Activated T-cell treated with anti-CD3 and anti-CD28 coated beads for 48 hours (primary cell): ENCODE results near the gene FIS1.
A peak's percentile ranks its signal among the peaks of the same experiment; 100 is the strongest.

Source experiments
- DNase-seq: peaks from one replicate; pipeline ENCODE4 v3.0.0-alpha.2; 2020; ENCODE audit warnings: low read depth

FIS1 gene

DNA sequence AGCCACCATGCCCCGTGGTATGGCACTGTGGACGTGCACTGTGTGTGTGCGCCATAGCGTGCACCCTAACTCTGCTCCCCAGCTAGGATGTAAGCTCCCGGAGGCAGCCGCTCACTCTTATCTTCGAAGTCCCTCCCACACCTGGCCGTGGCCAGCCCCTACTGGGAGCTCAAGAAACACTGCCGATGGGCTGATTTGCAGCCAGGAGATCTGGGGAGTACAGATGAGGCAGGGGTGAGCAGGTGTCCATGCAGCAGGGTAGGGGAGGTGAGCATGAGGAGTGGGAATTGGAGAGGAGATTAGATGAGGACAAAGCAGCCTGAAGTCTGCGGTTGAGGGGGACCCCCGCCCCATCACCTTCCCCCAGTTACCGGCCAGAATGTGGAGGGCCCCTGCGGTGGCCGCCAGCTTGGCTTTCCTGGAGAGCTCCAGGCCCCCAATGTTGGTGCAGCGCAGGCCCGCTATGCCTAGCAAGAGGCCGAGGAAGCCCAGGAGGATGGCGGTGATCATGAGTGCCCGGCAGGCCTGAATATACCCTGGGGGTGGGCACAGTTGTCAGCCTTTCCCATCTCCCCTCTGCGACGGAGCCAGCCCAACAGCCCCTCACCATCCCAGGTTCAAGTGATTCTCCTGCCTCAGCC lies 10.9 kb downstream of the FIS1 start:
- DNase-seq = no peak

DNA sequence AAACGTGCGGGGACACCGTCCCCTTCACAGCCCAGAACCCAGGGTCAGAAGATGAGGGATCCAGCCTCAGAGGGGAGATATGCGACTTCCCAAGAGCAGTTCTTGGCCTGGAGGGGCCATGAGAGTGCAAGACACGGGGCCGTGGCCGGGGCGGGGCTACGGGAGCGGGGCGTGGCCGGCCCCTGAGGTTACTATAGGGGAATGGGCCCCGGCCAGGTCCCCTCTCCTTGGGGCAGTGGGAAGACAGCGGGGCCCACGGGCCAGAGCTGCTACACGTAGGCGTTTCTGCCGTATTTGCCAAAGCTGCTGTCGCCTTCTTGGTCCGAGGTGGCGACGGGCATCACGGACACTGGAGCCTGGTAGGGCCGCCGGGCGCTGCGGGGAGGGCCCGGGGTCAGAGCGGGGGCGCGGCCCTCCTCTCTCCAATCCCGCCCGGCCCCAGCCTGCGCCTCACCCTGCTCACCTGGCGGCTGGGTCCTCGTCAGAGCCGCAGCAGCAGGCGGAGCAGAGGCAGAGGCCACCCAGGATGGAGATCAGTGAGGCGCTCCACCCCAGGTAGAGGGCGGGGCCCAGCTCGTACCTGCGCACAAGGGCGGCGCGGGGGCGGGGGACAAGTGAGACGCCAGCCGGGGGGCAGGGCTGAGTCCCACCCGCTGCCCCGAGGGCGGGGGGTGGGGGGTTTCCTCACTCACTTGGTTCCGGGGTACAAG lies 12.6 kb downstream of the FIS1 start:
- no peak for DNase-seq

DNA sequence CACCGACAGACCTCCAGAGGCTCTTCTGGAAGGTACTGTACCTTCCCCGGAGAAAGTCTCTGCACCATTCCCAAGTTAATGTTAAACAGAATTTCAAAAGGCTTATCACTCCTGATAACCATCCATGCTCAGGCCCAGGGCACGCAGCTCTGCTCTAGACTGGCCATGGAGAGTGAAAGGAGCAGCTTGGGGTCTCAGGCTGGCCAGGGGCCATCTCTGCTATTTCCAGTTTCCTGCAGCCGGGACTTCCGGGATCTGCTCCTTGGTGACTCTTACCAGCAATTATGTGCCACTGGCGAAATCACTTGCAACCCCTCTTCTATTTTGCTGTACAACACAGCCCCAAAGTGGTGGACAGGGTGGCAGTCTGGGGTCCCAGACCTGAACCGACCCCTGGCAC lies 13.2 kb downstream of the FIS1 start:
- DNase-seq = no peak

DNA sequence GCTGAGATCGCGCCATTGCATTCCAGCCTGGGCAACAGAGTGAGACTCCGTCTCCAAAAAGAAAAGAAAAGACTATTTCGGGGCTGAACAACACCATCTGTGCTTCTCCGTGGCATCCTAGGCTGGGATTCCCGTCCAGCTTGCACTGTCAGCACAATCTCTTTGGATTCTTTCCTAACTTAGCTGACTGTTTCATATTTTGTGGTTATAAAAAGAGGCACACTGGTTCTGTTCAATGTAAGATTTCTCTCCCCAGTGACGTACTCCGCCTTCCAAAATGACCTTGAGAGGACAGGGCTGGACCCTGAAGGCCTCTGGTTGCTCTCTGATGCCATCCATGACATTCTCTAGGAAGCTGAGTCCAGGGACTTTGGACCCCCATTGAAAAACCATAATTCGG lies 18.2 kb downstream of the FIS1 start:
- no peak for DNase-seq

DNA sequence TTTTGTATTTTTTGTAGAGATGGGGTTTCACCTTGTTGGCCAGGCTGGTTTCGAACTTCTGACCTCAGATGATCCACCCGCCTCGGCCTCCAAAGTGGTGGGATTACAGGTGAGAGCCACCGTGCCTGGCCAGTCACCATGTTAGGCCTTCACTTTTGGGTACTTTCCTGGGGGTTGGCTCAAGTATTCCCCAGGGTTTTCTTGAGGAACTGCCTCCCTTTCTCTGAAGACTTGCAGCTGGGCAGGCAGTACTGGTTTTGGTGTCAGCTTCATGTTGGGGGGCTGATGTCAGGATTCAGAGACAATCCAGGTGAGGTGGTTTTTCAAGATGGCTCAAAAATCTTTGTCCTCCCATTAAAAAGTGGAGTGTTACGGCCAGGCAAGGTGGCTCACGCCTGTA lies 19.2 kb downstream of the FIS1 start:
- DNase-seq = no peak

DNA sequence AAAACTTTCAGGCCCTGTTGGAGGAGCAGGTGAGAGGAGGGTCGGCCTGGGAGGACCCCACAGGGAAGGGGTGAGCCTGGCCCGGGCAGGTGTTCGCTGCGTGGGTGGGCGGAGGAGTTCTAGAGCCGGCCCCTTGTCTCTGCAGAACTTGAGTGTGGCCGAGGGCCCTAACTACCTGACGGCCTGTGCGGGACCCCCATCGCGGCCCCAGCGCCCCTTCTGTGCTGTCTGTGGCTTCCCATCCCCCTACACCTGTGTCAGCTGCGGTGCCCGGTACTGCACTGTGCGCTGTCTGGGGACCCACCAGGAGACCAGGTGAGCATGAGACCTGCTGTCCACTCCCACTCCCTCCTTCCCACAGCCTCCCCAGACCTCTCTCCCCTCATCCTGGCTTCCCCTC lies 21.4 kb downstream of the FIS1 start:
- DNase-seq = no peak

DNA sequence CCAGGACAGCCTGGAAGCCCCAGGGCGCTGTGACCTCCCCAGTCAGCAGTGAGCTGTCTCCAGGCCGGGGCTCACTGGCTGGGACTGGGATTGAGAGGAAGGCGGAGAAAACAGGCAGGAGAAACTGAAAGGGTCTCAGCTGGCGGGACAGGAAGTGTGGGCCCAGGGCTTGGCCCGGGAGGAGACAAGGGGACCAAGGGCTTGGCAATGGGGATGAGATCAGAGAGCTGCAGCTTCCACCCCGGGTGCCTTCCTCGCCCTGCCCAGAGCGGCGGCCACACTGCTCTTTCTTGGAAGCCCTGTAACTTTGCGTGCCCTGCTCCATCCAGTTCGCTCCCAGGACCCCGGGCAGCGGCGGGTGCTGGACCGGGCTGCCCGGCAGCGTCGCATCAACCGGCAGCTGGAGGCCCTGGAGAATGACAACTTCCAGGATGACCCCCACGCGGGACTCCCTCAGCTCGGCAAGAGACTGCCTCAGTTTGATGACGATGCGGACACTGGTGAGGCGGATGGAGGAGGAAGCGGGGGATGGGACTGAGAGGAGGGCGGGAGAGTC lies 22.5 kb downstream of the FIS1 start:
- DNase-seq = no peak

DNA sequence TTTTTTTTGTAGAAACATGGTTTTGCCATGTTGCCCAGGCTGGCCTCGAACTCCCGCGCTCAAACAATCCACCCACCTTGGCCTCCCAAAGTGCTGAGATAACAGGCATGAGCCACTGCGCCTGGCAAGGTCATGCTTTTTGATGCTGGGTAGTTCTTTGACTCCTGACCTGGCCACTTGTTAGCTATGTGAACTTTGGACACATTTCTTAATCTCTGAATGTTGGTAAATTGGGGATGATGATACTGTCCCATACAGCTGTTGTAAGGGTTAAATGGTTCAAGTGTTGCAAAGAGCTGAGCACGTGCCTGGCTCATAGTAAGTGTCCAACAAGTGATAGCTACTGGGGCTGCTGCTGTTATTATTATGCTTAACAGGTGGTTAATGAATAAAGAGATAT lies 24.6 kb downstream of the FIS1 start:
- no peak for DNase-seq

DNA sequence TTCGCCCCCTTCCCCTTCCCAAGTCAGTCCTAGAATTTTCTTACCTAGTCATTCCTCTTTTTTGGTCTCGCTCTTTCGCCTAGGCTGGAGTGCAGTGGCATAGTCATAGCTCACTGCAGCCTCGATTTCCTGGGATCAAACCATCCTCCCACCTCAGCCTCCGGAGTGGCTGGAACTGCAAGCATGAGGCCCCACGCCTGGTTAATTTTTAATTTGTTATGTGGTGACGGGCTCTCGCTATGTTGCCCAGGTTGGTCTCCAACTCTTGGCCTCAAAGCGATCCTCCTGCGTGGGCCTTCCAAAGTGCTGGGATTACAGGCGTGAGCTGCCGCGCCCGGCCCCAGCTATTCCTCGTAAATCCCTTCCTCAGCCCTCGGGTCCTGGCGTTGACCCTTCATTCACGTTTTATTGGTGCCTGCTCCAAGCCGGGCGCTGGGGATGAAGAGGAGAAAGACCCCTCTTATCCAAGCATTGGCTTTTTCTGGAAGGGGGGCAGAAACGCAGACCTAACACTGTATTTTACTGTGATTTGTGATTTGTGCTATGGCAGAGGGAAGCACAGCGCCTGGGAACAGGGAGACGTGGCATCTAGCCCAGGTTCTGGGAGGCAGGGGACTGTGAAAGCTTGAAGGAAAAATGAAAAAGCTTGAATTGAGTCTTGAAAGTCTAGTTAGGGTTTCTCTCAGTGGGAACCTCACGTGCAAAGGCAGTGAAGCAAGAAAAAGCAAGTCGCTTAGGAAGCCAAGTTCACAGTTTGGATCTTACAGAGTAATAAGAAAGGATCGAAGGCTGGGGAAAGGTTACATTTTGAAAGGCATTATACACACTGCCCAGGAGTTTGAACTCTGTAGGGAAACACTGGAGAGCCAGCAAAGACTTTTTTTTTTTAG lies 26.4 kb downstream of the FIS1 start:
- no peak for DNase-seq

DNA sequence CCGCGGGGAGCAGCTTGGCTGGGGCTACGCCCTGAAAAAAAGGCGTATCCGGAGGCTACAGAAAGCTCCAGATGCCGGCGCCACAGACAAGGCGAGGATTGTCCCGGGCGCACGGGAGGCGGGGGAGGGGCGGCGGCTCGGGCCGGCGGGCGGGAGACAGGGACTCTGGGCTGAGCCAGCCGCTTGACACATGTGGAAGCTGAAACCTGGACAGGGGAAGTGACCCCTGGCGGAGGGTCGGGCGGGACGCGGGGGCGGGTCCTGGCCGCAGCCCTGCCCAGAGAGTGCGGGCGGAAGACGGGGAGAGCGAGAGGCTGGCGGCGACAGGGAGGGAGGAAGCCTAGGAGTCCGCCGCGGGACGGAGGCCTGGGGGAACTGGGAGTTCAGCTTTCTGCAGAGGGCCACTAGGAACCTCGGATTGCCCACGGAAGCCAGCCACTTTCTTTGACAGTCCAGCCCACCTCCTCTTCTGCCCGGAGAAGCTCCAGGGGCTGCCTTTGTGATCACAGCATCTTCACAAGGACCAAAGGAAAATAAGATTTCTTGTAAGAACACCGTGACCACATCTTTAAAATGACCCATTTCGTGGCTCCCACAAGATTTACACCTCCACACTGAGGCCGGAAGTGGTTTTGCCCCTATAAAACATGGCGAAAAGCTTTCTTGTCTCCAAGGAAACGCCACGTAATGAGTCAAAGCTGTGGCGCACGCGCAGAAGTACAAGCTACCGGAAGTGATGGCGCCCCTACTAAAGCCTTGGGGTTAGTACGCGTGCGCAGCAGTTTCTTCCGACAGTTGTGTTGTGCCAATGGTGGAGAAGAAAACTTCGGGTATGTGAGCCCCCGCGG lies 27.3 kb downstream of the FIS1 start, which contains the start of the genes PLOD3 and ZNHIT1:
Gene PLOD3 (minus strand): TSS at position 194 of the 848 bp plus-strand sequence. CDS start 307 bp downstream, outside the sequence.
Gene ZNHIT1 (plus strand): TSS at position 778 of the 848 bp plus-strand sequence. CDS start 31 bp downstream, at position 809.
- DNase-seq = peak; percentile 88

DNA sequence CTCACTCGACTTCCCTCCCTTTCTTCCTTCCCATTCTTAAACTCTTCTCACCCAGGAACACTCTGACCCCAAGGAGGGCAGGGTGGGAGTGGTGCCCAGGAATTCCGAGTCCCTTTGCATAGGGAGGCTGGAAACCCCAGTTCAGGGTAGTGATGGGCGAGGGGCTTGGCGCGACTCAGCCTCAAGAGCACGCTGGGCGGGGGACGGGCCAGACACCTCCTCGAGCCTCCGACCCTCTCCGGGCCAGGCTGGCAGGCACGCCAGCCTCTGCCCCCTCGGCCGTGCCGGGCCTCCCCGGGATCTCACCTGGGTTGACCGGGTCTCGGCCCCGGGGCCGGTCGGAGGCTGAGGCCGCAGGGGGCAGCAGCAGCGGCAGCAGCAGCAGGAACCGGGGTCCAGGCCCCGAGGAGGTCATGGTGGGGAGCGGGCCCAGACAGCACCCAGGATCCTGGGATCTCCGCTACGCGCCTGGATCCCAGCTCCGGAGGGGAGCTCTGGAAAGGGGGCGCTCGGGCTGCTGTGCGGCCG lies 28.0 kb downstream of the FIS1 start:
- no peak for DNase-seq

DNA sequence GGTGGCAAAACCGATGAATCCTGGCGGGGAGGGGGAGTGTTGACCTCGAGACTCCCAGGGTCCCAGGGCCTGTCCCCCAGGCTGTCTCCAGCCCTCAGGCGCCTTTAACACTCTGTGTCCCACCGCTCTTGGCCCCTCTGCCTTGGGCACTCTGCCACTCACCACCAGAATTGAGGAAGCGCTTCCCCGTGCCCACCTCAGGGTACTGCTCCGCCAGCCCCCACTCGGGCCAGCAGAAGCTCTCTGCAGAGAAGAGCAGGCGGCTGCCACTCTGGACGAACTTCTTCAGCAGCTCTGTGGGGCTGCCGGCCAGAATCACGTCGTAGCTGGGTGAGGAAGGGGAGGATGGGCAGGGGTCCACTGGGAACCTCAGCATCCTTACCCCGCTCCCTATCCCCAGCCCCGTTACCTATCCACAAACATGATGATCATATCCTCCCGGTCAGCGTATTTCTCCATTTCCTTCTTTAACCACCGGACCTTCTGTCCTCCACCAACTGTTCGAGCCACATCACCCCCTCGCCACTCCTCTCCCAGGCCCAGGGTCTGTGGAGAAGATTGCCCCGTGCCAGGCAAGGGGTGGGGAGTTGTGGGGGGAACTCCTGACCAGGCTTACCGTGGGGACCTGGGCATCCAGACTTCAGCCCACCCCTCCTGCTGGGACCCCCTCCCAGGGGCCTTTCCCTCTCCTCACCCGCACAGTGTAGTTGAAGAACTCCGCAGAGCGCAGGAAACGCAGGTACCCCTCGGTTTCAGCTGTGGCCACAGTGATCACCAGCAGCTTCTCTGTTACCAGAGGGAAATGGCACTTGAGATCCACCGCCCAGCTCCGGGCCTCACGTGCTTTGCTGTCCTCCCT lies 28.7 kb downstream of the FIS1 start:
- DNase-seq = no peak

DNA sequence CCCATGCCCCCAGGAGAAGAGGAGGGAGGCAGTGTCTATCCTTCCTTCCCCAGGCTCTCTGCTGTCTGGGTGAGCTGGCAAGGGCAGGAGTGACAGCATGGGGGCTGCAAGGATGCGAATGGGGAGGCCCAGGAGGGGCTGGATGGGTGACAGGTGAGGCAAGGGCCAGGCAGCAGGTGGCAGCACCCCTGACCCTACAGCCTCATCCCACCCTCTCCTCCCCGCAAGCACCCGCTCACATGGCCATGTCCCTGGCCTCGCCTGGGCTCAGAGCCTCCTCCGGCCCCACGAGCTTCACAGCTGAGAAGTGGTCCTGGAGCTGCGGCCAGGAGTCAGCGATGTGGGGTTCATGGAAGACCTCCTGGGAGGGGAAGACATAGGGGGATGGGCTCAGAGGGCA lies 32.9 kb downstream of the FIS1 start:
- no peak for DNase-seq

DNA sequence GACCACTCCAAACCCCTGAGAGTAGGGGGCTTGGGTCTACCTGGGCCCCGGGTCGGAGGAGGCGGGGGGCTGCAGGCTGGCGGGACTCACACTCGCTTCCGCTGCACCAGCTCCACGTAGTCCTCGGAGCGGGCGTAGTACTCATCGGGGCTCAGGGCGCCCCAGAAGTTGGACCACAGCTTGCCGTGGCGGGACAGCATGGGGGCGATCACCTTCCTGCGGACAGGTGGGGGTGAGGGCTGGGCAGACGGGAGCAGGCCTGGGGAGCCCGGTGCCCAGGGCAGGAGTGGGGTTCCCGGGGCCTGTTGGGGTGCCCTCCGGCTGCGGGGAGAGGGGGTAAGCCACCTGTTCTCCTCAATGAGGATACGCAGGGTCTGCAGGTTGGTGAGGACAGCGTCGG lies 33.4 kb downstream of the FIS1 start:
- DNase-seq = no peak

DNA sequence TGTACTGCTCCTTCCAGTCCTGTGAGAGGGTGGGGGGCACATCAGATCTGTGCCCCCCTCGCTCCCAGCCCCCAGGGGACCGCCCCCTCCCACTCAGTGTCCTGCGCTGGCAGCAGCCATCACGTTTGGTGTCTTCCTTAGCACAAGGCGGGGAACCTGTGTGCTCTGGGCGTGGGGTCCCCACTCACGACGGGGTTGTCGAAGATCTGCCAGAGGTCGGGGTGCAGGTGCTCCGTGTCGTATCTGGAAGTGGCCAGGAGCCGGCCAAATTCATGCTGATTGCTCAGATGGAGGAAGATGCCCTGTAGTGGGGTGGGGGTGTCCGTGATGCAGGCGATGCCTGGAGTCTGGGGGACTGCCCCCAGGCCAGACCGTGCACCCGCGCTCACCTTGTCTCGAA lies 34.7 kb downstream of the FIS1 start:
- no peak for DNase-seq

DNA sequence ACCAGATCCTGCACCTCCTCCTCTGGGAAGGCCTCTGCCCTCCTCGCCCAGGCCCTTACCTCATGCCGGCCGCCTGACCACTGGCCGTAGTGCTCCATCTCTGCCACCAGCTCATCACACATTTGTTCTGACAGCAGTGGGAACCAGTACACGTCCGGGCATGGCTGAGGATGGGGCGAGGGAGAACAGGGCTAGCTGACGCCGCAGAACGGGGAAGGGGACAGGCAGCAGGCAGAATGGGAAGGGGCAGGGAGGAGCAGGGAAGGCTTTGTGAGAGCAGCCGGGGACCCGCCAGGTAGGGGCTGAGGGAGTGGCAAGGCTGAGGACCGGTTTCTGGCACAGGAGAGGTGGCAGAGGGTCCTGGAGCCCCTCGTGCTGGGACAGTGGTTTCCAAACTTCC lies 36.1 kb downstream of the FIS1 start:
- no peak for DNase-seq

DNA sequence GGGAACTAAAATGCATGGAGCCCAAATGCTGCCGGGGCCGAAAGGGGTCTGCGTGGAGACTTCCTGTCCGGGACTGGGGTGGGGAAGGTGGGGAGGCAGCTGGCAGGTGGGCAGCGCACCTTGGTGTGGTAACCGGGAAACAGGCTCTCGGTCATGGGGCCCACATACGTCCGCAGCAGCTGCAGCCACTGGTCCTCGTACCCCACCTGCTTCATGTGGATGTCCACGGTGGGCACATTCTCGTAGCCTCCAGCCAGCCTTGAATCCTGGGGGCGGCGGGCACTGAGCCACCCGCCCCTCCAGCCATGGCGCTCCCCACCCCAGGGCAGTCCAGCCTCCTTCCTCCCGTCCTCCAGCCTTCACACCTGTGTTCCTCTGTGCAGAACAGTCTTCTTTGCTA lies 37.4 kb downstream of the FIS1 start:
- DNase-seq = no peak

DNA sequence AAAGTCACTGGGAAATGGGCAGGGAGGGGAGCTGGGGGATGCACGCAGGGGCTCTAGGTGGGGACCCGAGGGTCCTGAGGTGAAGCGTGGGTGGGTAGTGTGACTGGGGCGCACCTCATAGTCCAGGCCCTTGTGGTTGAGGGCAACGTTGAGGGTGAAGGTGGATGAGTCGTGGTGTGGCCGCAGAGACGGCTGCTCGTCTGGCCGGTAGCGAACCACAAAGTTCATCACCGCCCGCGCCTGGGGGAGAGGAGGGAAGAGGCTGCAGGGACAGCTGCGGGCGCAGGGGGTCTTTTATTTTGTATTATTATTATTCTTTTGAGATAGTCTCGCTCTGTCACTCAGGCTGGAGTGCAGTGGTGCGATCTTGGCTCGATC lies 38.2 kb downstream of the FIS1 start:
- DNase-seq = no peak

DNA sequence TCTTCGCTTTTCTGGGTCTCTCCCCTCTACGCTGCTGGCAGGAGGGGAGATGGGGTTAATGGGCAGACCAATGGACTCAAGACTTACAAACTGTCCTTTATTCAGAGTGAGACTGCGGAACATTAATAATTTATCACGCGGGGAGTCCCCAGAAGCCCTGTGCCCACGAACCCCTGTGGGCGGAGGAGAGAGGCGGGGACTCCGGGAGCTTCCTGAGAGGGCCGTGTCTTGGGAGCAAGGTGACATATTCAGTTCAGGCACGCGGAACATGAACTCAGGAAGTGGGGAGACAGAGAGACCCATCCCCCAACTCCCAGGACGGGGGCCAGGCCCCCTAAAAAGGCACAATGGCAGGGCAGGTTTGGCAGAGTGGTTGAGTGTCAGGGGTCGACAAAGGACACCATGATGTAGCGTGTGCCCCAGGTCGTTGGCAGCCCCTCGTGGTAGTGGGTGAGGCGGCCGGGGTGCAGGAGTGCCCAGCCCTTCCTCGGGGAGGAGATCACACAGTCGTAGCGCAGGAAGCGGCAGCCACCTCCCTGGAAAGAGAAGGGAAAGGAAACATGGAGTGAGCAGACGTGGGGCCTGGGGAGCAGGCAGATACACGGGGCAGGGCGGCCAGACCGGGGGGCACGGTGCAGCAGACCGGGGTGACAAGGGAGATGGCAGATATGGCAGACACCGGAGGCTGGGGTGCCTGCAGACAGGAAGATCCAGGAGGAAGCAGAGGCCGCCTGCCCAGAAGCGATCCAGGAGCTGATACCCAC lies 38.8 kb downstream of the FIS1 start:
- no peak for DNase-seq
